DLD1 (cell line): ENCODE results near the gene LTK.

ENCODE experiments used
- in situ Hi-C: cut with HindIII; loops from 2 replicates; pipeline ENCODE4 v1.10.0; 2017; ENCODE audit warnings: low sequenced_read_pairs

The LTK gene

GRCh38 chr15:41499109-41499851 lies 14.3 kb downstream of the LTK start:
- in situ Hi-C loops = no loop called here

- in situ Hi-C loops = no loop called here
These were observed 15.0 kb downstream of the LTK start for GRCh38 chr15:41498657-41499056.

- in situ Hi-C loops = no loop called here
These were observed 17.7 kb downstream of the LTK start for GRCh38 chr15:41495736-41496599.

DNA sequence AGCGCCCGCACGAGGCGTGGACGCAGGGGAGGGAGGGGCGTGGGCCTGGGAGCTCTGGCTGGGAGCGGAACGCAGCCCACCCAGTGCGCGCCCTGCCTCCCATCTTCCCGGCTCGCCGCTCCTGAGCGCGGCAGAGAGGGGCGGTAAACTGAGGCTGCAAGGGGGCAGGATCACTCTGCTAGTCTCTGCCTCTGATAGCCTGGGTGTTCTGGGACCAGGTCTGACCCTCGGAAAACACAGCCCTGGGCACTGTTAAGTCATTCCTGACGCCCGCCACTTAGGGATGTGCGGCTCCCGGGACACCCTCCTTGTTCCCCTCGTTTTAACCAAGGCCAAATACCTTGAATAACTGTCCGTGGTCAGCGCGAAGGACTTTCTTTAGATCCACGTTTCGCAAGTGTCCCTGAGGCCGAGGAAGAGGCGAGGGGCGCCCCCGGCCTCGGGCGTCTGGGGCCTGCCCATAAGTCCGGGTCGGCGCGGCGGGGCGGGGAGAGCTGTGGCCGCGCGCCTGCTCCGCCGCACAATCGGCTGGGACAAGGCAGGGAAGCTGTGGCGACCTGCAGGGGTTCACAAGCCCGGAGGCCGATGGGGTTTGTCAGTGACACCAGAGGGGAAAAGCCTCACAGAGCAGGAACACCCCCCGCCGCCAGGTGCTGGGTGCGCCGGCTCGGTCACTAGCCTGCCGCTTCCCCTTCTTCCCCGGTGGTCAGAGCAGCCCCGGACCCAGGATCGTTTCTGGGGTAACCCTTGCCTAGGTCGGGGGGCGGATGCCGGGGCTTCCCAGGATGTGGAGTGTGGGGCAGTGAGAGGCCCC lies 18.5 kb downstream of the LTK start:
- in situ Hi-C loops = no loop called here

DNA sequence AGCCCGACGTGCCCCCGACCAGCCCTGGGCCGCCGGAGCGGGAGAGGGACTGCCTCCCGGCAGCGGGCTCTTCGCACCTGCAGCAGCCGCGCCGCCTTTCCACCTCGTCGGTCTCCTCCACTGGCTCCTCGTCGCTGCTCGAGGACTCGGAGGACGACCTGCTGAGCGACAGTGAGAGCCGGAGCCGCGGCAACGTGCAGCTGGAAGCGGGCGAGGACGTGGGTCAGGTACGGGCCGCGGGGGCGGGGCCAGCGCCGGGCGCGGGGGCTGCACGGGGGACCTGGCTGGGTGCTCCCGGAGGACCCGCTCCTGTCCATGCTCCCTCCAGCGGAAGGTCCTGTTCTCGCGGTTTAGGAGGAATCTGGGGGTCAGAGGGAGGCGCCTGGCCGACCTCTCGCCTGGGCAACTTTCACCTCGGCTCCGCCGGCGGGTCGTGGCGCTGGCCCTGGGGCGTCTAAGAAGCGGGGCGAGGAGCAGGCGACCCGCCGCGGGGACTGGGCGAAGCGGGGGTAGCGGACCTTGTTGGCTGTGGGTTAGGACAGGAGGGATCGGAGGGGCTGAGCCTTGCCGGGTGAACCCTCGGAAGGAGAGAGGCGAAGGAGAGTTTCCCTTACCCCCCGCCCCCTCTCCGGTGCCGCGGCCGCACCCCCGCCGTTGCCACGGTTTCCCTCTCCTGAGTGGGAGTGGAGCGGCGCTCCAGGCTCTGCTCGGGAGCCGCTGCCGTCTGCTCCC lies 19.3 kb downstream of the LTK start:
- in situ Hi-C loops = no loop called here

DNA sequence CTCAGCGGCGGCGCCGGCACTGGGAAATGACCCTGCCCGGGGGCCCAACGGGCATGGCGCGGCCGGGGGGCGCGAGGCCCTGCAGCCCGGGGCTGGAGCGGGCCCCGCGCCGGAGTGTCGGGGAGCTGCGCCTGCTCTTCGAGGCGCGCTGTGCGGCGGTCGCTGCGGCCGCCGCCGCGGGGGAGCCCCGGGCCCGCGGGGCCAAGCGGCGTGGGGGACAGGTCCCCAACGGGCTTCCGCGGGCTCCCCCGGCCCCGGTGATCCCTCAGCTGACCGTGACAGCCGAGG lies 19.8 kb downstream of the LTK start:
- in situ Hi-C loops = no loop called here

GRCh38 chr15:41493205-41493901 lies 20.3 kb downstream of the LTK start, which contains the start of gene ITPKA:
Gene ITPKA, plus strand, starts transcription at chr15:41493874. Its CDS starts 54 bp downstream, at chr15:41493928.
- in situ Hi-C loops = no loop called here

DNA sequence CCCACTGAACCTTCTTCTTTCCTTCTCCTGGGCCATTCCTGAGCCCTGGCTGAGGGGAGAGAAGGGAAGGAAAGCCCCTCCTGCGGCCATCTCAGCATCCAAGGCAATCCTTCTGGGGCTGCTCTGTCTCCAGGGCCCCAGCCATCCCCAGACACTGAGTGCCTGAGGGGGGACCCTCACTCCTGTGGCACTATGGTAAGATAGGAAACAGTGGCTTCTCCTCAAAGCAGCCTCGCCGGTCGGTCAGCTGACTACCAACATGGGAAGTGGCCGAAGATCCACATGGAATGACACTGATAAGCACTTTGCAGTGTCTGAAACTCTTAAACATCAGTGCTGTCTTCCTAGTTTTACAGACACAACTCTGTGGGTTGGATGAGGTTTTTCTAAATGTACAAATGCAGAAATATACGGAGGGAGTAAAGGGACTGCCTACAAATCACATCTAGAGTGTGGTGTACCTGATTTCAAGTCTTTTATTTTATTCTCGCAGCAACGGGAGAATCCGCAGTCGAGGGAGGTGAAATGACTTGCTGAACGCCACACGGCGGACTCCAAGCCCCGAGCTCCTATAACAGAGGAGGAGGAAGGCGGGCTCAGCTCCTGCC lies 20.9 kb downstream of the LTK start:
- in situ Hi-C loops = no loop called here

DNA sequence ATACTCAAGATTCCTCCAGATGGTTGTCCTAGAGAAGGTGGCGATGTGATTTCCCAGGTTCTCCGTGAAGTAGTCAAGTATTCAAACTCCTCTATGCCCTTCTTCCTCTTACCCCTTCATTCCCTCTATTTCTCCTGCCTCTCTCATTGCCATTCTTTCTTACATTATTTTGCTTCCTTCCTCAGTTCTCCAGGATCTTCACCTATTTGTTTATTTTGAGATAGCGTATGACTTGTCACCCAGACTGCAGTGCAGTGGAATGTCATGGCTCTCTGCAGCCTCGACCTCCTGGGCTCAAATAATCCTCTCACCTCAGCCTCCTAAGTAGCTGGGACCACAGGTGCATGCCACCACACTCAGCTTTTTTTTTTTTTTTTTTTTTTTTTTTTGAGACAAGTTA lies 21.7 kb downstream of the LTK start:
- in situ Hi-C loops = no loop called here

DNA sequence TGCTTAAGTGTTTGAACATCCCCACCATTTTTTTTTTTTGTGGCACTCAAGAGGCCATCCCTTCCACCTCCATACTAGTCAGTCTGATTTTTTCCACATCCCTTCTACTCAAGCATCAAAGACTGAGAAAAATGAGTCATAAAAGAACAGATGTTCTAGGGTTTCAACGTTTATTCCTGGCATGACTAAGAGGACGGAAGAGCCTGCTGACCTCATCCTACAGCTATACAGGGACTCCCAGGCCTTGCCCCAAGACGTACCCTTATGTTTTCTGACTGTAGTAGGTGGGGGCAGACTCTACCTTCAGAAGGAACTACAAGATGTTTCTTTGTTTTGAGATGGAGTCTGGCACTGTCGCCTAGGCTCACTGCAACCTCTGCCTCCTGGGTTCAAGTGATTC lies 23.3 kb downstream of the LTK start:
- in situ Hi-C loops = no loop called here

DNA sequence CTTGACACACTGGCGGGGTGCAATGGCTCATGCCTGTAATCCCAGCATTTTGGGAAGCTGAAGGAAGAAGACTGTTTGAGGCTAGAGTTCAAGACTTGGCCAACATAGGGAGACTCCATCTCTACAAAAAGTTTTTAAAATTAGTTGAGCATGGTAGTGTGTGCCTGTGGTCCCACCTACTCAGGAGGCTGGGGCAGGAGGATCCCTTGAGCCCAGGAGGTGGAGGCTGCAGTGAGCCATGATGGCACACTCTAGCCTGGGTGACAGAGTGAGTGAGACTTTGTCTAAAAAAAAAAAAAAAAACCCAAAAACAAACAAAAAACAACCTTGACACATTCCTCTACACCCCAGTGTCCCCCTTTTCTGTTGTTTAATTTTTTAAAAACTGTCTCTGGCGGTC lies 24.0 kb downstream of the LTK start:
- in situ Hi-C loops = no loop called here

DNA sequence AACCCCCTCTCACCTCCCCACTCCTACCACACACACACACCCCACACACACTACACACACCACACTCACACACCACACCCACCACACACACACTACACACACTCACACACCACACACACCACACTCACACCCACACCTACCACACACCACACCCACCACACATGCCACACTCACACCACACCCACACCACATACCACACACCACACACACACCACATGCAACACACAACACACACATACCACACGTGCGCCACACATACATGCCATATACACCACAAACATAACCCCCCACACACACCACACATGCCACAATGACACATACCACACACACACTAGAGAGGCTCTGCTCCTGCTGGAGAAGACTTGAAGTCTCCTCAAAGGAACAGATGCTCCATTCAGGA lies 25.8 kb downstream of the LTK start:
- in situ Hi-C loops = no loop called here

- in situ Hi-C loops = no loop called here
These were observed 26.2 kb downstream of the LTK start for GRCh38 chr15:41487381-41487780.

- in situ Hi-C loops = no loop called here
These were observed 27.3 kb downstream of the LTK start for GRCh38 chr15:41486286-41486685.

- in situ Hi-C loops = no loop called here
These were observed 28.5 kb downstream of the LTK start for GRCh38 chr15:41484937-41485625.

GRCh38 chr15:41483519-41483918 lies 30.1 kb downstream of the LTK start:
- in situ Hi-C loops = no loop called here

- in situ Hi-C loops = no loop called here
These were observed 30.5 kb downstream of the LTK start for GRCh38 chr15:41483115-41483514.

DNA sequence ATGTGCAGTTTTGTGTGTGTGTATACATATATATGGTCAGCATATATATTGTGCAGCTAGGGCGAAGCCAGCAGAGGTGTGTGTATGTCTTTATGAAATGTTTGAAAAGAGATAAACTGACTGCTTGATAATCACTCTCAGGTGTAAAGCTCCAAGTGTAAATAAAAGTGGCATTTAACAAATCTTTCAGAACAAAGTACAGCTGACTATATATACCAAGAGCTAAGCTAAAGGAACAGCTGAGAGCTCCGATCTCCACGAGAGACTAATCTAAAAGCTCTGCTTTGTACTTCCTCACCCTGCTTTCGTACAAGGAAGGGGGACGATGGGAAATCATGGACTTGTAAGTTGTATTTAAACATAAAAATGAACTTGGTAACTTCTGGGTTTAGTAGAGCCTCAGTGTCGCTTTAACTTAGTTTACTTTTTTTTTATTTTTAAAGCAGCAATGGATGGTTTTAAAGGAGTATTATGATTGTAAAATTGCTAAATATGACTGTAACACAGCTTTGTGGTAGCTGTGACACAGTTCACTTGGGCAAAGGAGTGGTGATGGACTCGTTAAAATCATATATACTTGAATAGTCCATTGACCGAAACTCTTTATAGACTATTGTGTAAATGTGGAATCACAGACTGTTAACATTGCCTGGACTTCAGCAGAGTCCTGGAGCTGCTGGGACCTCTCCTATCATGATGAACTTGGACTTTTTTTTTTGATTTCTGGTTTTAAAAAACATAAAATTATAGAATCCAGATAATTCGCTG lies 31.3 kb downstream of the LTK start:
- in situ Hi-C loops = no loop called here
